CD14-positive monocyte (primary cell): ENCODE data around the gene EYS. TPM values are rescaled to one million over a fixed set of nuclear protein-coding genes. Genes with fewer than 3 reads are reported as not detected.

Source experiments
- DNase-seq, 3 donors: peaks; one replicate each; pipeline ENCODE4 v3.0.0-alpha.2; 2011 to 2022
- H2AFZ ChIP-seq: 2 replicates; pipeline ENCODE4 v1.6.0; 2012; ENCODE audit warnings: mild to moderate bottlenecking, low read depth, low read length, inconsistent platforms; ENCODE audit not compliant: insufficient read depth, poor library complexity, severe bottlenecking
- H3K27ac ChIP-seq, 2 donors: 1 replicate in 1 of 2; 2 replicates in 1 of 2; pipeline ENCODE4 v1.5.1; 2012 to 2013; ENCODE audit warnings: low read length in 2 of 2, control low read depth in 1 of 2, inconsistent platforms in 1 of 2, low read depth in 1 of 2, mild to moderate bottlenecking in 1 of 2
- H3K27me3 ChIP-seq, 2 donors: one replicate each; pipeline versions ENCODE4 v1.6.0 to v1.6.1; 2011 to 2013; ENCODE audit warnings: low read length in 2 of 2; ENCODE audit not compliant: control insufficient read depth in 2 of 2, insufficient read depth in 2 of 2
- H3K36me3 ChIP-seq, 2 donors: replicated peaks in 1 of 2; 1 replicate in 1 of 2; 2 replicates in 1 of 2; pipeline versions ENCODE4 v1.5.1 to v1.6.1; 2012 to 2013; ENCODE audit warnings: low read length in 2 of 2, control low read depth in 1 of 2, inconsistent platforms in 1 of 2, mild to moderate bottlenecking in 1 of 2; ENCODE audit not compliant: insufficient read depth in 2 of 2, control insufficient read depth in 1 of 2
- H3K4me1 ChIP-seq, 2 donors: 1 replicate in 1 of 2; 2 replicates in 1 of 2; pipeline versions ENCODE4 v1.5.1 to v1.6.1; 2012 to 2013; ENCODE audit warnings: low read length in 2 of 2, control low read depth in 1 of 2, inconsistent platforms in 1 of 2, mild to moderate bottlenecking in 1 of 2, moderate library complexity in 1 of 2; ENCODE audit not compliant: insufficient read depth in 2 of 2, control insufficient read depth in 1 of 2
- H3K4me2 ChIP-seq: replicated peaks from 2 replicates; pipeline ENCODE3; 2012; ENCODE audit warnings: low read length, moderate library complexity, mild to moderate bottlenecking; ENCODE audit not compliant: poor library complexity, severe bottlenecking; ENCODE audit errors: extremely low read depth
- H3K4me3 ChIP-seq, 3 experiments: fragments of 200-600 bp in 1 of 3; sonication (generic) in 1 of 3; replicated peaks in 1 of 3; 1 replicate in 2 of 3; 2 replicates in 1 of 3; pipeline ENCODE4 v1.5.1; 2011 to 2013; ENCODE audit warnings: low read length in 3 of 3, mild to moderate bottlenecking in 3 of 3, control low read depth in 2 of 3, low read depth in 2 of 3, inconsistent platforms in 1 of 3, moderate library complexity in 1 of 3
- H3K79me2 ChIP-seq: 2 replicates; pipeline ENCODE4 v1.6.0; 2012; ENCODE audit warnings: mild to moderate bottlenecking, control low read depth, inconsistent platforms, low read length, moderate library complexity; ENCODE audit not compliant: insufficient read depth
- H3K9ac ChIP-seq: 2 replicates; pipeline ENCODE4 v1.6.0; 2017; ENCODE audit warnings: low read length, mild to moderate bottlenecking; ENCODE audit not compliant: insufficient read depth, poor library complexity, severe bottlenecking
- H3K9me3 ChIP-seq, 2 donors: replicated peaks in 1 of 2; 1 replicate in 1 of 2; 2 replicates in 1 of 2; pipeline versions ENCODE4 v1.5.1 to v1.6.1; 2012 to 2013; ENCODE audit warnings: low read length in 2 of 2, control low read depth in 1 of 2; ENCODE audit not compliant: control insufficient read depth in 1 of 2, insufficient read depth in 1 of 2
- H4K20me1 ChIP-seq: 2 replicates; pipeline ENCODE4 v1.6.0; 2012; ENCODE audit warnings: mild to moderate bottlenecking, low read length, control low read depth, moderate library complexity; ENCODE audit not compliant: insufficient read depth
- H3K27ac Mint-ChIP-seq, 7 donors: one replicate each; pipeline ENCODE4 v1.8.0; 2020; ENCODE audit warnings: mild to moderate bottlenecking in 7 of 7, mixed read lengths in 7 of 7, moderate library complexity in 6 of 7, inconsistent platforms in 2 of 7
- H3K27me3 Mint-ChIP-seq, 3 donors: one replicate each; pipeline ENCODE4 v1.8.0; 2021 to 2022; ENCODE audit warnings: low read depth in 3 of 3, mild to moderate bottlenecking in 3 of 3, mixed read lengths in 3 of 3, moderate library complexity in 3 of 3, inconsistent platforms in 1 of 3
- H3K36me3 Mint-ChIP-seq, 2 donors: one replicate each; pipeline ENCODE4 v1.8.0; 2020; ENCODE audit warnings: mixed read lengths in 2 of 2, inconsistent platforms in 1 of 2, mild to moderate bottlenecking in 1 of 2
- H3K4me1 Mint-ChIP-seq: one replicate; pipeline ENCODE4 v1.8.0; 2020; ENCODE audit warnings: mild to moderate bottlenecking, mixed read lengths
- H3K4me3 Mint-ChIP-seq, 2 donors: one replicate each; pipeline ENCODE4 v1.8.0; 2020; ENCODE audit warnings: mild to moderate bottlenecking in 2 of 2, mixed read lengths in 2 of 2, moderate library complexity in 1 of 2
- H3K9me3 Mint-ChIP-seq, 7 donors: one replicate each; pipeline ENCODE4 v1.8.0; 2020 to 2022; ENCODE audit warnings: mixed read lengths in 7 of 7, mild to moderate bottlenecking in 6 of 7, moderate library complexity in 6 of 7, inconsistent platforms in 2 of 7
- WGBS: methylation state at CpG from one replicate; pipeline ENCODE4 v1.1.5; 2013; ENCODE audit warnings: missing lambda C conversion rate; ENCODE audit not compliant: insufficient coverage; 5-methylcytosine and 5-hydroxymethylcytosine counted together
- intact Hi-C, 2 donors: fragments of 100-400 bp; cut with micrococcal nuclease; formaldehyde crosslinking; loops; one replicate each; pipeline versions ENCODE4 v1.15.0 to v1.15.1; 2023
- polyA plus RNA-seq, 3 donors: library from polyadenylated mRNA; depleted of rRNA in 1 of 3; unstranded in 2 of 3; stranded (reverse) in 1 of 3; fragments of 300-500 nt in 2 of 3; fragments of >200 nt in 1 of 3; fragmentation: Illumina TruSeq in 2 of 3; gene quantifications; 1 replicate in 2 of 3; 2 replicates in 1 of 3; pipeline ENCODE4 v1.2.3, GENCODE V29; 2012 to 2021
- TF ChIP-seq, protein P1 (sequence below): fragments of 200-600 bp; IDR thresholded peaks from one replicate; pipeline ENCODE4 v1.8.0; 2022; ENCODE audit warnings: antibody characterized with exemption, mild to moderate bottlenecking

The EYS gene
- polyA plus RNA-seq, 3 donors: 0.01 to 0.03 TPM; not detected in 1

DNA sequence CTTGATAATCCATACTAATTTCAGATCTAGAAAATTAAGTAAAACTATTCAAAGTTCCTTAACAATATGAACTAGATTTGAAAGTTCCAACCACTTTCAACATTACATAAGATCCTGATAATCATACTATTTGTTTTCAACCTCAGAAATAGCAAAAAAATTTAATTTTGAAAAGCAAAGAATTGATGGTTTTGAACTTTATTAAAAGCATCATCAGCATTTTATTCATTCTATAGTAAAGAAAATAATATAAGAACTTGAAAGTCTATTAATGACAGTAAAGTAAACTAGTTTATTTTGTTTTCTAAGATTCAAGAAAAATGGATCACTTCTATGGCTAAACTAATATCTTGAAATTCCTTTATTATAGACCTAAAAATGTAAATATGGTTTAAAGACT is 26.8 kb downstream of the EYS start:
- H3K4me1 Mint-ChIP-seq: no peaks in the 10 kb centered on the region
- H3K4me3 ChIP-seq: no peak overlapping the region
- no peak overlapping the region for H3K9ac ChIP-seq
- no peak overlapping the region for H3K27ac ChIP-seq
- H3K9me3 Mint-ChIP-seq: peaks cover 0 to 9% (median 3%) of the 10 kb centered on the region in 7 donors
- no peak overlapping the region for H3K4me2 ChIP-seq
- intact Hi-C loops: no loop called here
- TF ChIP-seq, protein P1, sequence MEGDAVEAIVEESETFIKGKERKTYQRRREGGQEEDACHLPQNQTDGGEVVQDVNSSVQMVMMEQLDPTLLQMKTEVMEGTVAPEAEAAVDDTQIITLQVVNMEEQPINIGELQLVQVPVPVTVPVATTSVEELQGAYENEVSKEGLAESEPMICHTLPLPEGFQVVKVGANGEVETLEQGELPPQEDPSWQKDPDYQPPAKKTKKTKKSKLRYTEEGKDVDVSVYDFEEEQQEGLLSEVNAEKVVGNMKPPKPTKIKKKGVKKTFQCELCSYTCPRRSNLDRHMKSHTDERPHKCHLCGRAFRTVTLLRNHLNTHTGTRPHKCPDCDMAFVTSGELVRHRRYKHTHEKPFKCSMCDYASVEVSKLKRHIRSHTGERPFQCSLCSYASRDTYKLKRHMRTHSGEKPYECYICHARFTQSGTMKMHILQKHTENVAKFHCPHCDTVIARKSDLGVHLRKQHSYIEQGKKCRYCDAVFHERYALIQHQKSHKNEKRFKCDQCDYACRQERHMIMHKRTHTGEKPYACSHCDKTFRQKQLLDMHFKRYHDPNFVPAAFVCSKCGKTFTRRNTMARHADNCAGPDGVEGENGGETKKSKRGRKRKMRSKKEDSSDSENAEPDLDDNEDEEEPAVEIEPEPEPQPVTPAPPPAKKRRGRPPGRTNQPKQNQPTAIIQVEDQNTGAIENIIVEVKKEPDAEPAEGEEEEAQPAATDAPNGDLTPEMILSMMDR: no peak
- H3K79me2 ChIP-seq: no peaks in the 10 kb centered on the region
- no peak overlapping the region for H2AFZ ChIP-seq
- DNase-seq: no peak
- H4K20me1 ChIP-seq: no peaks in the 10 kb centered on the region
- H3K27ac Mint-ChIP-seq: no peak overlapping the region
- H3K27me3 ChIP-seq: no peaks in the 10 kb centered on the region
- no peaks in the 10 kb centered on the region for H3K27me3 Mint-ChIP-seq
- H3K4me1 ChIP-seq: no peaks in the 10 kb centered on the region
- H3K36me3 ChIP-seq: no peaks in the 10 kb centered on the region
- H3K36me3 Mint-ChIP-seq: no peaks in the 10 kb centered on the region
- H3K4me3 Mint-ChIP-seq: no peak overlapping the region
- no peaks in the 10 kb centered on the region for H3K9me3 ChIP-seq

DNA sequence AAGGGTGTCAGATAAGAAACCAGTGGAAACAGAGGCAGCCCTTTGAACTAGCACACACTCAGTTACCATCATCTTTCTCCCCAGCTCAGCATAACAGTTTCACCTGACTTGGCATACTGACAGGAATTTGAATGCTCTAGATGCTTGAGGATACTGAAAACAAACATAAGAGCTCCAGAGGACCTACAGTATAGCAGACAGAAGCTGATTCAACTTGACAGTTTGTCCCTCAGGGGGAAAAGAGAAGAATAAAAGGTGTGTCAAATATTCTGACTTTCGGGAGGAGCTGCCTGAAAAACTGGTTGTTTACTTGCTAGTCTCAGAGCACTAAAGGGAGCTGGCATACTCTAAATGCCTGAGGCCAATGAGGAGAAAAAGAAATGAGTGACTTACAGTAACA is 35.1 kb downstream of the EYS start:
- Histone ChIP-seq H3K79me2 (no peaks in the 10 kb centered on the region), H3K4me1 (no peaks in the 10 kb centered on the region), H3K27me3 (no peaks in the 10 kb centered on the region), H3K4me2 (no peak overlapping the region), H3K27ac (no peak overlapping the region), H3K9me3 (peaks cover 9 to 20% of the 10 kb centered on the region in 2 donors), H3K36me3 (no peaks in the 10 kb centered on the region), H4K20me1 (no peaks in the 10 kb centered on the region), H3K9ac (no peak overlapping the region), H3K4me3 (no peak overlapping the region), H2AFZ (no peak overlapping the region)
- H3K36me3 Mint-ChIP-seq: no peaks in the 10 kb centered on the region
- 100% methylated on average over 1 of the region's 1 CpG for WGBS
- intact Hi-C loops: no loop called here
- H3K4me1 Mint-ChIP-seq: no peaks in the 10 kb centered on the region
- peaks cover 1 to 21% (median 10%) of the 10 kb centered on the region in 7 donors for H3K9me3 Mint-ChIP-seq
- DNase-seq: no peak
- H3K27ac Mint-ChIP-seq: no peak overlapping the region
- H3K27me3 Mint-ChIP-seq: peaks cover 0 to 1% (median 0%) of the 10 kb centered on the region in 3 donors
- no peak overlapping the region for H3K4me3 Mint-ChIP-seq
- TF ChIP-seq, protein P1: no peak
